Muscle layer of colon (tissue), 2 donors: ENCODE data around the gene LYRM2.

Source experiments
- H3K27ac ChIP-seq: one replicate; pipeline ENCODE4 v1.7.0; 2013; ENCODE audit warnings: low read depth, mild to moderate bottlenecking, low read length, moderate library complexity
- H3K27me3 ChIP-seq, 2 donors: one replicate each; pipeline ENCODE4 v1.7.0; 2013; ENCODE audit warnings: low read length in 2 of 2, mild to moderate bottlenecking in 2 of 2; ENCODE audit not compliant: insufficient read depth in 2 of 2, control insufficient read depth in 1 of 2
- H3K36me3 ChIP-seq: one replicate; pipeline ENCODE4 v1.7.0; 2013; ENCODE audit warnings: mild to moderate bottlenecking, low read length; ENCODE audit not compliant: insufficient read depth
- H3K4me1 ChIP-seq: one replicate; pipeline ENCODE4 v1.7.0; 2013; ENCODE audit warnings: mild to moderate bottlenecking, low read length; ENCODE audit not compliant: insufficient read depth
- H3K4me3 ChIP-seq, 2 donors: one replicate each; pipeline ENCODE4 v1.7.0; 2013; ENCODE audit warnings: low read length in 2 of 2, low read depth in 1 of 2, mild to moderate bottlenecking in 1 of 2, moderate library complexity in 1 of 2
- H3K9ac ChIP-seq: one replicate; pipeline ENCODE4 v1.7.0; 2013; ENCODE audit warnings: low read length
- H3K9me3 ChIP-seq: one replicate; pipeline ENCODE4 v1.7.0; 2013; ENCODE audit warnings: mild to moderate bottlenecking, low read length
- donor health status: abdominal sarcoma.
- donor health status: Adenocarcinoma of cecum.

Gene LYRM2

DNA sequence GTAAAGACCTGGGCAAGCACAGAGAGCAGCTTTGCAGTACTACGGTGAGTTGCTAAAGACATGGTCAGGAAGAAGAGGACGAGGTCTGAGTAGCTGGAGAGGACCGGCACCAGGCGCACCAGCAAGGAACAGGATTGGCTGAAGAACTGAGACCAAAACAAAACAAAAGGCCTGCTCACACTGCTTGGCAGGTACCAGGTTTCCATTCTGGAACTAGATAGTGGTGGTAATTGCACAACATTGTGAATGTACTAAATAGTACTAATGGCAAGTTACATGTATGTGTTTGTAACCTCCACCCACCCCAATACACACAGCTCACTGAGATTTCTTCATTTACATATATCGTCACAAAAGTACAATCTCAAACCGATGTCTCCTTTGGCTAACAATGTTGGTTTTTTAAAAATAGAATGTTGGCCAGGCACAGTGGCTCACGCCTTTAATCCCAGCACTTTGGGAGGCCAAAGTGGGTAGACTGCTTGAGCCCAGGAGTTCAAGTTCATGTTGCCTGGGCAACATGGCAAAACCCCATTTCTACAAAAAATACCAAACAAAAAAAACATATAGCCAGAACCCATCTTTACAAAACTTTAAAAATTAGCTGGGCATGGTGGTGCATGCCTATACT lies 32.5 kb upstream of the LYRM2 start:
- H3K36me3 ChIP-seq = peaks cover 67% of the 10 kb centered on the region

DNA sequence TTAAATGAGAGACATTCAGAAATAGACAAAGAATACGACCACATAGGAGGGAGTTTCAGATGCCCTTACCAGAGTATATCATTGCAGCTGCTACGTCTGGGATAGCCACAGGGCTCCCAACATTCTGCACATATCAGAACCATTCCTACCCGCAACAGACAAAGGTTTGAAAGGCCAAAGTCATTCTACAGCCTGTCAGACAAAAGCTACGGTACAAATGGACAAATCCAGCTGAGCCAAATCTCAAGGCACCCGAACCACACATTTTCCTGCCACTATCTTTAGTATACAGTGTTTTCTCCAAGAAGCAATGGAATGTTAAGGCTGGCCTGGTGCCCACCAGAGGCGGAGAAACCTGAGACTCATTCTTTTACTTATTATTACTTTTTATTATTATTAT lies 30.5 kb upstream of the LYRM2 start:
- peaks cover 56% of the 10 kb centered on the region for H3K36me3 ChIP-seq
- H3K27ac ChIP-seq = no peak overlapping the region

More for the DNA sequence above, 32.5 kb upstream of the LYRM2 start:
- H3K9me3 ChIP-seq = no peaks in the 10 kb centered on the region
- H3K27me3 ChIP-seq = no peaks in the 10 kb centered on the region
- peaks cover 4% of the 10 kb centered on the region for H3K4me1 ChIP-seq
- no peak overlapping the region for H3K27ac ChIP-seq
- no peak overlapping the region for H3K4me3 ChIP-seq
- no peak overlapping the region for H3K9ac ChIP-seq

DNA sequence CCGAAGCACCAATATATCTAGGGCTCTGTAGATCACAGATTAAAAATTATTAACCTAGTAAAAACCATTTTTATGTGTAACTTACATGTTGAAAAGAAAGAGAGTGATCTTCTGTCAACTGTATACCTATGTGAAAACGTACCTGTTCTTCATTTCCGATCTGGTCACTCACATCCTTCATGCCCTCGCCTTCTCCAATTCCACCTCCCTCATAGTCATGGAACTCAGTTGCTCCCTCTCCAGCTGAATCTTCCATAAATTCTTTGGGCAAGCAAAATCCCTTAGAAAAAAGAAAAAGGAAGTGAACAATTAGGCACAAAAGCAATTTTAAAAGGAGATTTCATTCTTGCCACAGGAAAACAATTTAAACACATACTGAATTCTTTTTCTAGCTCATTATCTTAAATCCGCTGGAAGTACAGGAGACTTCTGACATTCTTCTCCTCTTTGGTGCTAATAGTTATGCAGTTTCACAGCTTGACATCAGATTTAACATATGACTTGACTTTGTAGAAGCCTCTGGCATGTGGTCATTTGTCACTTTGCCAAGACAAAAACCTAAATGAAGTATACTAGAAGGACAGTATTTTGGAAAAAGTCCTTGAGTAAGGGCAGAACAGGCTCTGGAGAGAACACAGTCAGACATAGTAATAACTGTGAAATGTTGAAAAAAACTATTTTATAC lies 29.5 kb upstream of the LYRM2 start:
- Histone ChIP-seq H3K36me3 (peaks cover 56% of the 10 kb centered on the region), H3K4me3 (no peak overlapping the region), H3K4me1 (no peaks in the 10 kb centered on the region)

More for the DNA sequence above, 30.5 kb upstream of the LYRM2 start:
- H3K9me3 ChIP-seq = no peaks in the 10 kb centered on the region
- no peak overlapping the region for H3K9ac ChIP-seq
- no peak overlapping the region for H3K4me3 ChIP-seq
- no peaks in the 10 kb centered on the region for H3K4me1 ChIP-seq
- no peaks in the 10 kb centered on the region for H3K27me3 ChIP-seq

DNA sequence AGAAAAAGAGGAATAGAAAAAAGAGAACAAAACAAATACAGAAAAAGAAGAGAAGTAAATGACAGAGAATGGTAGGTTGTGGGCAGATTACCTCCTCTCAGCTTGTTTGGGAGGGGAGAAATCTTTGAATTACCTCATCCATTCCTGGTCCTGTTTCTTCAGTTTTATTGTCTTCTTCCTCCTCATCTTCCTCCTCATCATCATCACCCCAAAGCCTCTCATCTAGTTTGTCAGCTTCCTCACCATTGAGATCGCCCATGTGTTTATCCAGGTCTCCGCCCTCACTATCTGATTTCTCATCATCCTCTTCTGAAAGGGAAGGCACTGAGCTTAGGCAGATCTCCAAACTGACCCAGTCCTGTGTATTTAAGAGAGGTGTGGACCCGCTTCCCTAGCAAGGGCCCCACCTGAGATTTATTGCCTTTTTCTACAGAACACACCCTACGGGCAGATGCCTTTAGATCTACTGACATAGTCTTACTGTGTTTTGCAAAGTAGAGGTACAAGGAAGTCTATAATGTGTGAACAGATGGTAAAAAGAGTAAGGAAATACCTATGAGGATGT lies 24.2 kb upstream of the LYRM2 start:
- Histone ChIP-seq H3K27me3 (no peaks in the 10 kb centered on the region), H3K4me3 (no peak overlapping the region), H3K36me3 (peaks cover 61% of the 10 kb centered on the region), H3K27ac (no peak overlapping the region), H3K4me1 (no peaks in the 10 kb centered on the region), H3K9ac (no peak overlapping the region), H3K9me3 (no peaks in the 10 kb centered on the region)

More for the DNA sequence above, 29.5 kb upstream of the LYRM2 start:
- Histone ChIP-seq H3K27ac (no peak overlapping the region), H3K9me3 (no peaks in the 10 kb centered on the region), H3K9ac (no peak overlapping the region), H3K27me3 (no peaks in the 10 kb centered on the region)

DNA sequence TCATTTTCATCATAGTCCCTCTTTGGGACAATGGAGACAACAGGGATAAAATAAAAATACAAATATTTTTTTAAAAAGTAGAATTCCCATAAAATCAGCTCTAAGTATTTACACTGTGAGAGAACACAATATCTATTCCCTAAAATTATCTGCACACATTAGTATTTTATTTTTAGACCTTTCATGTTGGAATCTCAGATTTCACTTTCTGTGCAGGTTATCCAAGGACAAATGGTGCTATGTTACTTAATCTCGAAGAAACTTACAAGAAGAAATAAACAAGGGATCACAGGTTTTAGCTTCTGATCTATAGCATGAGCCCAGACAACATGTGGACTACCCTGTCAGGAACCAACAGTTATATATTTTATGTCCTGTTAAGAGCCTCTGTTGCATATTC lies 23.0 kb upstream of the LYRM2 start:
- Histone ChIP-seq H3K27me3 (no peaks in the 10 kb centered on the region), H3K36me3 (peaks cover 60% of the 10 kb centered on the region), H3K9me3 (no peaks in the 10 kb centered on the region), H3K4me3 (no peak overlapping the region), H3K27ac (no peak overlapping the region), H3K4me1 (no peaks in the 10 kb centered on the region), H3K9ac (no peak overlapping the region)

DNA sequence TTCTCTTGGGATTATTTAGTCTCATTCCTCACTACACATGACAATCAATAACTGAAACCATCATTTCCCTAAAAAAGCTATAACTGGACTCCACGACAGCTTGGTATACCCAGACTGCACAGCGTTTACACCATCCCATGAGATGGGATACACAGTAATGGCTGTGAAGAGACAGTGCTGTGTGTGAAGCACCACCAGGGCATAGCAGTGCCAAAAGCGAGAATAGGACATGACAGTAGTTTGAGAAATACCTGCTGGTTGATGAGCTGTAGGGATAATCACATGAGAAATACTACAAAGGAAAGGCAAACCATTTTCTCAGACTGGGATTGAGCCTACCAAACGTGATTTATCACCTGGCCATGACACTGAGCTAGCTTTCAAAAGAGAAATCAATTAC lies 22.4 kb upstream of the LYRM2 start:
- H3K4me1 ChIP-seq = no peaks in the 10 kb centered on the region
- H3K36me3 ChIP-seq = peaks cover 64% of the 10 kb centered on the region
- no peak overlapping the region for H3K4me3 ChIP-seq
- H3K27ac ChIP-seq = no peak overlapping the region
- no peaks in the 10 kb centered on the region for H3K9me3 ChIP-seq
- no peaks in the 10 kb centered on the region for H3K27me3 ChIP-seq
- no peak overlapping the region for H3K9ac ChIP-seq

DNA sequence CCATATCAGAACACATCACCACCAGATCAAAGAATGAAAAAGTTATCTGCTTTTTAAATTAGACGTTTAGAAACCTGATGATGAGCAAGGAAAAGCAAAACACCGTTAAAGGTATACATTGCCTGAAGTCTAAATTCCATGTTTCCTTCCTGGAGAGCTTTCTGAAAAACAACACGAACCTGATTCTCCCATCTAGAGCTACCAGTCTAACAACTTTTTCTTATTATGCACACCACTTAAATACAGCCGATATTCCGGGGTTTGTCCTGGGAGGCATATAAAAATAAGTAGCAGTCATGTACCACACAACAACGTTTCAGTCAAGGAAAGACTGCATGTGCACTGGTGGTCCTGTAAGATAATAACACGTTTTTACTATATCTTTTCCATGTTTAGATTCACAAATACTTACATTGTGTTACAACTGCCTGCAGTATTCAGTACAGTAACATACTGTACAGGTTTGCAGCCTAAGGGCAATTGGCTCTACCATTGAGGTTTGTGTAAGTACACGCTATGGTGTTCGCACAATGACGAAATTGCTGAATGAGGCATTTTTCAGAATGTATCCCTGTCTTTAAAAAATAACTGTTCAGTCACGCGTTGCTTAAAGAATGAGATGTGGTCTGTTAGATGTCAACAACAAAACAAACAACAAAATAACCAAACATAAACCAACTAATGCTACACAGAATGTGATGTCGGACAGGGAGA lies 19.1 kb upstream of the LYRM2 start:
- no peaks in the 10 kb centered on the region for H3K4me1 ChIP-seq
- H3K9ac ChIP-seq = no peak overlapping the region
- no peak overlapping the region for H3K27ac ChIP-seq
- no peaks in the 10 kb centered on the region for H3K9me3 ChIP-seq
- H3K4me3 ChIP-seq = no peak overlapping the region
- H3K27me3 ChIP-seq = no peaks in the 10 kb centered on the region
- H3K36me3 ChIP-seq = peaks cover 64% of the 10 kb centered on the region

DNA sequence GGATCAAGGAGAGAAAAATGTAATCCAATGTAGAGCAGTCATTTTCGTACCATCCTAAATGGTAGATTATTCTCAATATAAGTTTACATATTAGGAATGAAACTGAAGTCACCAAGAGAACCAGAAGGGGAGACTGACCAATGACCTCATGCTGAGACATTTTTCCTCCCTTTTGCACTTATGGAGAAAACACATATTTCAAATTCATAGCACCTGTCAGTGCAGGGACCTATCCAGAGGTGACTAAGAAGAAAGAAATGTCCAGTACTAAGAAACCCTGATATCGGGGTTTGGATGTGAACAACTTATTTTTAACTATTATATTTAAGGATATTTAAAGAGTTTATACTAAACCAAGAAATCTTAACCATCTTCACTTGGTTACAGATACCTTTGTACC lies 16.6 kb upstream of the LYRM2 start:
- no peaks in the 10 kb centered on the region for H3K27me3 ChIP-seq
- no peaks in the 10 kb centered on the region for H3K9me3 ChIP-seq
- H3K9ac ChIP-seq = no peak overlapping the region
- peaks cover 58% of the 10 kb centered on the region for H3K36me3 ChIP-seq
- no peak overlapping the region for H3K4me3 ChIP-seq
- H3K4me1 ChIP-seq = no peaks in the 10 kb centered on the region
- H3K27ac ChIP-seq = no peak overlapping the region

DNA sequence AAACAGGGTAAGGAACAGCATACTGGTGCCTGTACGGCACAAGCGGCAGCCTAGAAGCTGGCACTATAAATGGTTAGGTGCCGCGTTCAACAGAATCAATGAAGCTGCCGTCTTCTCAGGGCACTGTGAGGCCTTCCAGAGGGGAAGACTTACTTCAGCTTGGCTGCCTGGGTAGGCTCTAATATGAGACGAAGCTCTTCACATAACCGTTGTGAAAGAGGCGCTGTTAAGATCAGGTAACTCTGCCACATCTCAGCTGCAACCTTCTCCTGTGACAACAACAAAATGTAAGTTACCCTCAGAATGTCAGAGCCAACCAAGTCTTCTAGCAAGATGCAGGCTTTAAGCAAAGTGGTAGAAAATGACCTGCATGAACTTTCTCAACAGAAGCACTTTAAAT lies 12.0 kb upstream of the LYRM2 start:
- Histone ChIP-seq H3K9ac (no peak overlapping the region), H3K4me3 (no peak overlapping the region), H3K4me1 (no peaks in the 10 kb centered on the region), H3K27ac (no peak overlapping the region), H3K27me3 (no peaks in the 10 kb centered on the region), H3K9me3 (no peaks in the 10 kb centered on the region), H3K36me3 (peaks cover 56% of the 10 kb centered on the region)

DNA sequence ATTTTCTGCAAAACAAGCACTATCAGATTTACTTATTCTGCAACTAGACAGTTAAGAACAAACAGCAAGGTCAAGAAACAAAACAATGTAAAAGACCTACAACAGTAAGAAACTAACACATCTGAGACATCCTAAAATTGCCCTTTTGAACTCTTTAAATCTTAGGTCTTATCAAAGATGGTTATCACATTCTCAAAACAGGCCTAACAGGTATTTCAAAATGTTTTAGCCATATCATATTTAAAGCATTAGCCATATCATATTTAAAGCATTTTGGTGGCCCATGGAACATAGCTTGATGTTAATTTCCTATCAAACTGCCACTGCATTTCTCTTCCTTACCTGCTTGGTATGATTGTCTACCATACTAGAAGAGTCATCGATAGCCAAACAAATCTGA lies 11.1 kb upstream of the LYRM2 start:
- H3K27me3 ChIP-seq = no peaks in the 10 kb centered on the region
- H3K4me1 ChIP-seq = no peaks in the 10 kb centered on the region
- no peak overlapping the region for H3K9ac ChIP-seq
- no peaks in the 10 kb centered on the region for H3K9me3 ChIP-seq
- no peak overlapping the region for H3K4me3 ChIP-seq
- H3K27ac ChIP-seq = no peak overlapping the region
- H3K36me3 ChIP-seq = peaks cover 60% of the 10 kb centered on the region

DNA sequence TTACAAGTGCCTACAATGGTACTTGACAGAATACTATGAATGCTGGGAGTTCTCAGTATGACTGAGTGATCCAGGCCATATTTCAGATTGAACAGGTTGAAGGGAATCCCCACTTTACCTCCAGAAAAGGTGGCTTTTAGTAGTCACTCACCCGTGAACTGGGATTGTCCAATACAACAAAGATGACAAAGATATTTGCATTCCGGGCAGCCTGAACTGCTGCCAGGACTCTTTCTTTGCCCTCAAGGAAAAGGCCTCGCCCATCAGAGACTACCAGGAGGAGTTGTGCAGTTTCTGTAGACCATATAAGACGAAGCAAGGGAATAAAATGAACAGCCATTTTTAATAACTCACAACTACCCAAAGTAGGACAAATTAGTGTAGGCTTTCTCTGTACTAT lies 6.3 kb upstream of the LYRM2 start:
- Histone ChIP-seq H3K4me1 (no peaks in the 10 kb centered on the region), H3K9me3 (no peaks in the 10 kb centered on the region), H3K9ac (no peak overlapping the region), H3K27ac (no peak overlapping the region), H3K27me3 (no peaks in the 10 kb centered on the region), H3K36me3 (peaks cover 41% of the 10 kb centered on the region), H3K4me3 (no peak overlapping the region)
